ENCODE data around the gene POLR3E. TPM values are rescaled to one million over a fixed set of nuclear protein-coding genes. Genes with fewer than 3 reads are reported as not detected.

Gene POLR3E
- total and polyA plus RNA-seq, 12 donors = 22.3 to 40.7 (median 30.6) TPM

GRCh38 chr16:22381392-22381791 is 84.2 kb downstream of the POLR3E start:
- Histone ChIP-seq H3K9me3 (no peaks in the 10 kb centered on the region), H3K27ac (peak overlapping the region in 1 of 10 donors; percentile 25), H3K4me3 (no peak overlapping the region), H3K4me1 (peaks cover 0 to 13% (median 0%) of the 10 kb centered on the region in 9 donors), H3K36me3 (peaks cover 0 to 13% (median 0%) of the 10 kb centered on the region in 9 donors), H3K27me3 (no peaks in the 10 kb centered on the region)
- no peak for TF ChIP-seq CTCF (IDR thresholded peaks at IDR 0.05)
- no peak for ATAC-seq
- intact Hi-C loops (cut with DNase I) = no loop called here
- DNase-seq = no peak

GRCh38 chr16:22383827-22384226 is 86.6 kb downstream of the POLR3E start:
- DNase-seq (no peak), ATAC-seq (no peak)
- Histone ChIP-seq H3K36me3 (peaks cover 0 to 13% (median 0%) of the 10 kb centered on the region in 9 donors), H3K9me3 (no peaks in the 10 kb centered on the region), H3K4me3 (no peak overlapping the region), H3K27me3 (no peaks in the 10 kb centered on the region), H3K4me1 (peaks cover 0 to 13% (median 5%) of the 10 kb centered on the region in 9 donors), H3K27ac (no peak overlapping the region)
- 97% methylated on average over 3 of the region's 3 CpGs for WGBS, 2 donors
- TF ChIP-seq CTCF (IDR thresholded peaks at IDR 0.05) = no peak
- intact Hi-C loops (cut with DNase I) = loop anchor here in 1 of 10 donors (2.0 kb wide), 1 partner anchor 19 kb away; no protein-coding TSS in a partner anchor

Other genes with a start within 250 kb of the POLR3E start
- 1 to 10 TPM in 1 of 10 donors, under 1 TPM in 8, not detected in 1; 0.25 to 1.1 (median 0.31) TPM for gene VWA3A, start 204.9 kb upstream of the POLR3E start, total RNA-seq
- under 1 TPM; 0.01 to 0.22 TPM for gene VWA3A, start 204.9 kb upstream of the POLR3E start, polyA plus RNA-seq
- under 1 TPM in 1 of 10 donors, not detected in 9; 0.09 TPM for gene SDR42E2, start 134.9 kb upstream of the POLR3E start, total RNA-seq
- under 1 TPM in 1 of 2 donors, not detected in 1; 0.15 TPM for gene SDR42E2, start 134.9 kb upstream of the POLR3E start, polyA plus RNA-seq
- 10 to 100 TPM; 17.2 to 38.9 (median 23.2) TPM for gene EEF2K, start 91.1 kb upstream of the POLR3E start, total RNA-seq
- gene EEF2K, start 91.1 kb upstream of the POLR3E start, polyA plus RNA-seq = 10 to 100 TPM in 1 of 2 donors, 1 to 10 TPM in 1; 5.1 to 10.3 TPM
- gene CDR2, start 77.2 kb downstream of the POLR3E start, total RNA-seq = 1 to 10 TPM; 4.2 to 8.1 (median 6.6) TPM
- gene CDR2, start 77.2 kb downstream of the POLR3E start, polyA plus RNA-seq = 1 to 10 TPM; 7.6 to 8.4 TPM
- 10 to 100 TPM; 46.5 to 85.4 (median 60.9) TPM for gene NPIPB5, start 213.5 kb downstream of the POLR3E start, total RNA-seq
- gene NPIPB5, start 213.5 kb downstream of the POLR3E start, polyA plus RNA-seq = 100 to 1,000 TPM in 1 of 2 donors, 10 to 100 TPM in 1; 21.8 to 162 TPM

Data from heart right ventricle (tissue), 16 donors.